Motor neuron (in vitro differentiated cells): ENCODE results near the gene CC2D1B. TPM values are rescaled to one million over a fixed set of nuclear protein-coding genes. Genes with fewer than 3 reads are reported as not detected.
"Not testable (repeated sequence)": the region's sequence is repeated elsewhere in the genome, so short reads cannot be mapped to it uniquely, and the experiment has no call there.

Source experiments
- ATAC-seq, 8 experiments: fragments of 200-7000 bp; cut with Tn5 transposase; replicated peaks in 6 of 8; 2 replicates each; pipeline ENCODE4 v1.8.0; 2021; ENCODE audit warnings: mild to moderate bottlenecking in 8 of 8, moderate library complexity in 8 of 8
- H3K27ac ChIP-seq, 2 donors: fragments of 250-450 bp; sonication (Bioruptor Pico); 2 replicates each; pipeline ENCODE4 v1.9.0; 2021; ENCODE audit warnings: antibody characterized with exemption in 2 of 2, mild to moderate bottlenecking in 2 of 2, moderate library complexity in 1 of 2
- H3K4me1 ChIP-seq, 2 donors: fragments of 250-450 bp; sonication (Bioruptor Pico); replicated peaks in 1 of 2; 2 replicates each; pipeline ENCODE4 v1.6.1; 2021; ENCODE audit warnings: antibody characterized with exemption in 2 of 2, mild to moderate bottlenecking in 2 of 2, moderate library complexity in 1 of 2
- H3K4me3 ChIP-seq, 5 donors: fragments of 250-450 bp; sonication (Bioruptor Pico); 2 replicates each; pipeline ENCODE4 v1.9.0; 2021; ENCODE audit warnings: antibody characterized with exemption in 5 of 5, mild to moderate bottlenecking in 5 of 5, moderate library complexity in 4 of 5
- WGBS, 10 experiments: fragments of 450-650 bp; shearing (Covaris generic); methylation state at CpG; one replicate each; pipeline ENCODE4 v1.0.0; 2022; 5-methylcytosine and 5-hydroxymethylcytosine counted together
- in situ Hi-C, 9 experiments: fragments of 400-800 bp; cut with MboI; loops; one replicate each; pipeline ENCODE4 v1.15.0; 2021; ENCODE audit warnings: low sequenced_read_pairs in 9 of 9, low pct_unique_long_range_greater_than_20kb in 2 of 9; ENCODE audit not compliant: unreplicated experiment in 9 of 9
- total RNA-seq, 8 experiments: library from RNA; unstranded; fragments of 300-600 nt; gene quantifications; 2 replicates each; pipeline versions ENCODE4 v1.2.3 to v1.2.4, GENCODE V29; 2022

The CC2D1B gene
- total RNA-seq, 8 experiments from 2014 or later: 13.8 to 25.8 (median 18.6) TPM

GRCh38 chr1:52369851-52370250, 3.8 kb upstream of the CC2D1B start:
- 56 to 100% (median 100%) methylated on average over 1 of the region's 1 CpG; no CpG with 5 or more reads in 7 of the 10 experiments for WGBS, 10 experiments
- ATAC-seq, in situ Hi-C loops, H3K27ac ChIP-seq, H3K4me3 ChIP-seq: not testable (repeated sequence)
- peaks cover 8 to 10% of the 10 kb centered on the region in 2 donors for H3K4me1 ChIP-seq

GRCh38 chr1:52368383-52369172, 2.6 kb upstream of the CC2D1B start:
- Histone ChIP-seq H3K27ac (peak overlapping the region; percentile 10 to 51), H3K4me1 (peaks cover 13 to 16% of the 10 kb centered on the region in 2 donors), H3K4me3 (peak overlapping the region; percentile 24 to 35 (median 33))
- peak in 7 of 8 experiments; percentile 1 to 28 (median 15) for ATAC-seq
- 0 to 40% (median 28%) methylated on average over 1 to 18 of the region's 51 CpGs for WGBS, 10 experiments
- in situ Hi-C loops: no loop called here

GRCh38 chr1:52367272-52367671, 1.3 kb upstream of the CC2D1B start:
- no peak for ATAC-seq
- Histone ChIP-seq H3K4me3 (no peak overlapping the region), H3K4me1 (peaks cover 13 to 16% of the 10 kb centered on the region in 2 donors), H3K27ac (no peak overlapping the region)
- 40 to 100% (median 97%) methylated on average over 1 to 5 of the region's 5 CpGs; no CpG with 5 or more reads in 2 of the 10 experiments for WGBS, 10 experiments
- in situ Hi-C loops: no loop called here

- peak overlapping the region; percentile 75 to 98 (median 90) for H3K4me3 ChIP-seq
- H3K27ac ChIP-seq: peak overlapping the region; percentile 2 to 89
- ATAC-seq: no peak
- in situ Hi-C loops: no loop called here
- WGBS, 10 experiments: 0 to 60% (median 20%) methylated on average over 1 to 8 of the region's 8 CpGs; no CpG with 5 or more reads in 6 of the 10 experiments
- H3K4me1 ChIP-seq: peaks cover 13 to 16% of the 10 kb centered on the region in 2 donors
These were observed 467 bp upstream of the CC2D1B start for GRCh38 chr1:52366517-52366827.

GRCh38 chr1:52365071-52365745, 797 bp downstream of the CC2D1B start:
- H3K4me1 ChIP-seq: peaks cover 13 to 16% of the 10 kb centered on the region in 2 donors
- ATAC-seq: peak; percentile 6 to 35 (median 17)
- in situ Hi-C loops: no loop called here
- WGBS, 10 experiments: 0 to 83% (median 4%) methylated on average over 2 to 20 of the region's 22 CpGs; no CpG with 5 or more reads in 3 of the 10 experiments
- H3K27ac ChIP-seq: peak overlapping the region; percentile 84 to 89
- peak overlapping the region; percentile 75 to 98 (median 90) for H3K4me3 ChIP-seq

- in situ Hi-C loops: no loop called here
- 40 to 90% (median 84%) methylated on average over 1 to 5 of the region's 5 CpGs; no CpG with 5 or more reads in 4 of the 10 experiments for WGBS, 10 experiments
- peak overlapping the region in 3 of 5 donors; percentile 75 to 98 (median 93) for H3K4me3 ChIP-seq
- peaks cover 13 to 16% of the 10 kb centered on the region in 2 donors for H3K4me1 ChIP-seq
- H3K27ac ChIP-seq: peak overlapping the region; percentile 6 to 84
- ATAC-seq: no peak
These were observed 1.7 kb downstream of the CC2D1B start for GRCh38 chr1:52364235-52364839.

GRCh38 chr1:52360595-52360968, 5.4 kb downstream of the CC2D1B start:
- in situ Hi-C loops: no loop called here
- H3K4me1 ChIP-seq: peaks cover 6 to 9% of the 10 kb centered on the region in 2 donors
- H3K4me3 ChIP-seq: no peak overlapping the region
- H3K27ac ChIP-seq: no peak overlapping the region
- 89 to 100% (median 96%) methylated on average over 3 to 5 of the region's 7 CpGs; no CpG with 5 or more reads in 5 of the 10 experiments for WGBS, 10 experiments
- no peak for ATAC-seq

- Histone ChIP-seq H3K4me1 (peaks cover 6% of the 10 kb centered on the region in 2 donors), H3K27ac (no peak overlapping the region), H3K4me3 (no peak overlapping the region)
- in situ Hi-C loops: no loop called here
- 88 to 100% (median 94%) methylated on average over 1 to 11 of the region's 24 CpGs; no CpG with 5 or more reads in 4 of the 10 experiments for WGBS, 10 experiments
- ATAC-seq: no peak
These were observed 6.1 kb downstream of the CC2D1B start for GRCh38 chr1:52359676-52360594.

- Histone ChIP-seq H3K4me3 (no peak overlapping the region), H3K27ac (no peak overlapping the region), H3K4me1 (no peaks in the 10 kb centered on the region)
- WGBS, 10 experiments: 92 to 100% (median 98%) methylated on average over 1 to 11 of the region's 18 CpGs; no CpG with 5 or more reads in 5 of the 10 experiments
- ATAC-seq: peak in 2 of 8 experiments; percentile 4 to 5
- in situ Hi-C loops: no loop called here
These were observed 7.0 kb downstream of the CC2D1B start for GRCh38 chr1:52358851-52359497.

- H3K27ac ChIP-seq: no peak overlapping the region
- WGBS, 10 experiments: 95 to 100% (median 99%) methylated on average over 3 to 6 of the region's 9 CpGs; no CpG with 5 or more reads in 6 of the 10 experiments
- H3K4me1 ChIP-seq: no peaks in the 10 kb centered on the region
- in situ Hi-C loops: no loop called here
- ATAC-seq: peak in 1 of 8 experiments; percentile 7
- no peak overlapping the region for H3K4me3 ChIP-seq
These were observed 8.6 kb downstream of the CC2D1B start for GRCh38 chr1:52357397-52357796.

GRCh38 chr1:52356818-52357355, 9.1 kb downstream of the CC2D1B start:
- no peak overlapping the region for H3K4me3 ChIP-seq
- no peak for ATAC-seq
- no peak overlapping the region for H3K27ac ChIP-seq
- WGBS, 10 experiments: 80 to 100% (median 93%) methylated on average over 1 to 7 of the region's 8 CpGs; no CpG with 5 or more reads in 2 of the 10 experiments
- H3K4me1 ChIP-seq: no peaks in the 10 kb centered on the region
- in situ Hi-C loops: no loop called here
